Tibial nerve (tissue), 4 donors: ENCODE data around the gene DPEP2NB.

ENCODE experiments used
- EP300 ChIP-seq, 2 donors: sonication (generic); formaldehyde crosslinking; IDR thresholded peaks; one replicate each; pipeline ENCODE4 v1.6.1; 2017; ENCODE audit warnings: antibody characterized with exemption in 2 of 2, mild to moderate bottlenecking in 1 of 2
- POLR2A ChIP-seq, 2 donors: fragments of 450-650 bp; IDR thresholded peaks; one replicate each; pipeline ENCODE4 v1.6.1; 2017; ENCODE audit warnings: antibody characterized with exemption in 2 of 2, mild to moderate bottlenecking in 2 of 2, moderate library complexity in 2 of 2
- TF ChIP-seq, protein P1 (sequence below), 5 experiments: fragments of 200-600 bp in 3 of 5; fragments of 450-650 bp in 2 of 5; sonication (generic) in 3 of 5; IDR thresholded peaks; one replicate each; pipeline ENCODE4 v1.5.1; 2016 to 2019; ENCODE audit warnings: antibody characterized with exemption in 5 of 5, mild to moderate bottlenecking in 3 of 5, moderate library complexity in 2 of 5

DNA sequence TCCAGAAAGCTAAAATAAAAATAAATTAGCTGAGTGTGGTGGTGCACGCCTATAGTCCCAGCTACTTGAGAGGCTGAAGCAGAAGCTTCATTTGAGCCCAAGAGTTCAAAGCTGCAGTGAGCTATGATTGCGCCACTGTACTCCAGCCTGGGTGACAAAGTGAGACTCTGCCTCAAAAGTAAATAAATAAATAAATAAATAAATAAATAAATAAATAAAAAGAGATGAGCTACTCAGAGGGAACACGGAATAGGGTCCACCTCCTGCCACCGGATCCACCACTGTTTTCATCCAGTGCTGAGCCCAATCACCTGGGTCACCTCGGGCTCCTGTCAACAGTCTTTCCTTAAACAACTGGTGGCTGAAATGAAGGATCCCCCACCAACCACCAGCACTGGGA, 28.8 kb downstream of the DPEP2NB start:
- TF ChIP-seq EP300 (IDR thresholded peaks at IDR 0.05) (no peak), POLR2A (IDR thresholded peaks at IDR 0.05) (no peak)
- TF ChIP-seq, protein P1, sequence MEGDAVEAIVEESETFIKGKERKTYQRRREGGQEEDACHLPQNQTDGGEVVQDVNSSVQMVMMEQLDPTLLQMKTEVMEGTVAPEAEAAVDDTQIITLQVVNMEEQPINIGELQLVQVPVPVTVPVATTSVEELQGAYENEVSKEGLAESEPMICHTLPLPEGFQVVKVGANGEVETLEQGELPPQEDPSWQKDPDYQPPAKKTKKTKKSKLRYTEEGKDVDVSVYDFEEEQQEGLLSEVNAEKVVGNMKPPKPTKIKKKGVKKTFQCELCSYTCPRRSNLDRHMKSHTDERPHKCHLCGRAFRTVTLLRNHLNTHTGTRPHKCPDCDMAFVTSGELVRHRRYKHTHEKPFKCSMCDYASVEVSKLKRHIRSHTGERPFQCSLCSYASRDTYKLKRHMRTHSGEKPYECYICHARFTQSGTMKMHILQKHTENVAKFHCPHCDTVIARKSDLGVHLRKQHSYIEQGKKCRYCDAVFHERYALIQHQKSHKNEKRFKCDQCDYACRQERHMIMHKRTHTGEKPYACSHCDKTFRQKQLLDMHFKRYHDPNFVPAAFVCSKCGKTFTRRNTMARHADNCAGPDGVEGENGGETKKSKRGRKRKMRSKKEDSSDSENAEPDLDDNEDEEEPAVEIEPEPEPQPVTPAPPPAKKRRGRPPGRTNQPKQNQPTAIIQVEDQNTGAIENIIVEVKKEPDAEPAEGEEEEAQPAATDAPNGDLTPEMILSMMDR (IDR thresholded peaks at IDR 0.05) = no peak
